Stimulated activated CD8-positive, alpha-beta memory T cell treated with anti-CD3 and anti-CD28 coated beads, Interleukin-15, amount 100 ng/mL, for 24 hours (primary cell): ENCODE results near the gene DNAJC11.
A peak's percentile ranks its signal among the peaks of the same experiment; 100 is the strongest.
"Not testable (repeated sequence)": the region's sequence is repeated elsewhere in the genome, so short reads cannot be mapped to it uniquely, and the experiment has no call there.

Experiments
- DNase-seq: peaks from one replicate; pipeline ENCODE4 v3.0.0-alpha.2; 2020; ENCODE audit warnings: low read depth

The DNAJC11 gene

DNA sequence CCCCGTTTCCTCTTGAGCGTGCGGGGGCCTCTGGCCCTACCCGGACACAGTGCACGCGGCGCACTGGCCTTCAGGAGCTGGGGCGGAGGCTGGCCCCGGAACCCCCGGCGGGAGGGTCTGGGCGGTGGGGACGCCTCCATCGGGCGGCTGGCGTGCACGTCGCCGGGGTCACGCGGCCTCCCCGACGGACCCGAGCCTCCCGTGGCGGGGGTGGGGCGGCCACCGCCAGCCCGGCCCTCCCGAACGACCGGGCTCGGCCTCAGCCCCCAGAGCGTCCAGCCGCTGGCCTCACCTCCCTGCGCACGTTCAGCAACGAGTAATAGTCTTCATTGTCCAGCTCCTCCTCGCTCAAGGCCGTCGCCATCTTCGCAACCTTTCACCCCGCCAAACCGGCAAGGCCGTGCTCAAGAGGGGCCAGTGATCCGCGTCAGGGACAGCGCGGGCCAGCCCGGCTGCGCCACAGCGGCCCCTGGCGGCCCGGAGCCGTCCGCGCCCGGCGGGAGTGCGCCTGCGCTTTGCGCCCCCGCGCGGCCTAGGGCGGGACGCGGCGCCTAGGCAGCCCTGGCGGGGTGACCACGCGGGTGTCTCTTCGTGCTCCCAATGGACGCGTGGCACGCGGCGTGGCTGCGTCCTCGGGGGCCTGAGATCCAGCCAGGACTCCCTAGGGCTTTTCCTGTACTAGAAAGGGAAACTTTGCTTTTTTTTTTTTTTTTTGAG, at the start of gene DNAJC11:
DNAJC11 (minus strand) TSS at position 380 of the 717 bp plus-strand sequence; CDS start at position 364, 16 bp downstream.
- DNase-seq: peak; percentile 90

DNA sequence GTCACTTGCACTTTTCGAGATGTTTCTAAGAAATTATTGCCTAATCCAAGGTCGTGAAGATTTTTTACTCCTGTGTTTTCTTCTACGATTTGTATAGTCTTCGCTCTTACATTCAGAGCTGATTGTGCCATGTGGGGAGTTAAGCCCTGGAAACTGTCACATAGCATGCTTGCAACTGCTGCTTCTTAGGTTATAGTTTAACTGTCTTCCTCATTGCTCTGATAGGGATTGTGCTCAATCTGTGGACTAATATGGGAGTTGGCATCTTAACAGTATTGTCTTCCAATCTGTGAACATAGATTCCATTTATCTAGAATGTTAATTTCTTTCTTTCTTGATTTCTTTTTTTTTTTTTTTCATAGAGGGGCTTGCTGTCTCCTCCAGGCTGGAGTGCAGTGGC, 48.9 kb upstream of the DNAJC11 start:
- DNase-seq: no peak

DNA sequence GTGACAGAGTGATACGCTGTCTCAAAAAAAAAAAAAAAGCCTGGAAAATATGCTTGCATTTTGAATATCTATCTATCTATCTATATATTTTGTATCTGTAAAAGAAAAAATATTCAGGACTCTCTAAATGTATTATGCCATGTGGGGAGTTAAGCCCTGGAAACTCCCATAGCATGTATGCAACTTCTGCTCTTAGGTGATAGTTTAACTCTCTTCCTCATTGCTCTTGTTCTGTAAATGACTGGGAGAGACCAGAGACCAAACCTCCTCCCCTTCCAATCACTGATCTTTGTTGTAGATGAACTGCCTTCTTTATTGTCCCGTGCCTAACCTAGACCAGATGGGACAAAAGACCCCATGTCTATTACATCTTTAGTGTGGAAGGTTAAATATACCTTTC, 46.1 kb upstream of the DNAJC11 start:
- DNase-seq: no peak

DNA sequence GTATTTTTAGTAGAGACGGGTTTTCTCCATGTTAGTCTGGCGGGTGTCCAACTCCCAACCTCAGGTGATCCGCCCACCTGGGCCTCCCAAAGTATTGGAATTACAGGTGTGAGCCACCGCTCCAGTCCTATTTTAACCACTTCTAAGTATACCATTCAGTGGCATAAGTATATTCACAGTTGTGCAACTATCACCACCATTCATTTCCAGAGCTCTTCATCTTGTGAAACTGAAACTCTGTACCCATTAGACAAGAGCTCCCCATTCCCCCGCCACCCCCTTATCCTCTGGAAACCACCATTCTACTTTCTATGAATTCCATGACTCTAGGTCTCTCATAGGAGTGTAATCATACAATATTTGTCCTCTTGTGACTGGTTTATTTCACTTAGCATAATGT, 43.5 kb upstream of the DNAJC11 start:
- no peak for DNase-seq

GRCh38 chr1:6743189-6744101, 41.8 kb upstream of the DNAJC11 start:
- DNase-seq: no peak

DNA sequence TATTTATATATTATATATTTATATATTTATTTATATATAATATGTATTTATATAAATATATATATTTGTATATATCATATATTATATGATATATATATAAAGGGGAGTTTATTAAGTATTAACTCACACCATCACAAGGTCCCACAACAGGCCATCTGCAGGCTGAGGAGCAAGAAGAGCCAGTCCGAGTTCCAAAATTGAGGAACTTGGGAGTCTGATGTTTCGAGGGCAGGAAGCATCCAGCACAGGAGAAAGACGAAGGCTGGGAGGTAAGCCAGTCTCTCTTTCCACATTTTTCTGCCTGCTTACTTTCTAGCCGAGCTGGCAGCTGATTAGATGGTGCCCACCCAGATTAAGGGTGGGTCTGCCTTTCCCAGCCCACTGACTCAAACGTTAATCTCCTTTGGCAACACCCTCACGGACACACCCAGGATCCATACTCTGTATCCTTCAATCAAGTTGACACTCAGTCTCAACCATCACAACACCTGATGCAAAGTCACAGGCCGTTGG, 41.1 kb upstream of the DNAJC11 start:
- DNase-seq: not testable (repeated sequence)

DNA sequence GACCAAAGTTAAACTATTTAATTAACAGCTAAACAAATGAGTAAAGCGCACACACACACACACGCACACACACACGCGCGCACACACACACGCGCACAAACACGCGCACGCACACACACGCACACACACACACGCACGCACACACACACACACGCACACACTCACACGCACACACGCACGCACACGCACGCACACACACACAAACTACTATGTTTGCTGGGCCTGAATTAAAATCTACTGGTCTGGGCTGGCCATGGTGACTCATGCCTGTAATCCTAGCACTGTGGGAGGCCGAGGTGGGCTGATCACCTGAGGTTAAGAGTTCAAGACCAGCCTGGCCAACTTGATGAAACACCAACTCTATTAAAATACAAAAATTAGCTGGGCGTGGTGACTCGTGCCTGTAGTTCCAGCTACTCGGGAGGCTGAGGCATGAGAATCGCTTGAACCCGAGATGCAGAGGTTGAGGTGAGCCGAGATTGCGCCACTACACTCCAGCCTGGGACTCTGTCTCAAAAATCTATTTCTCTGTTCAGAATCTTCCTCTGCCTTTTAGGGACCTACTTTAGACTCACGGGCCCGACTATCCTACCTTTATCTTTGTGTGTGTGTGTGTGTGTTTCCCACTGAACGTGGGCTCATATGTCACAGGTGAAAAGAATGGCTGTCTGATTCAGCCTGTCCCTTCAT, 37.5 kb upstream of the DNAJC11 start:
- DNase-seq: no peak

DNA sequence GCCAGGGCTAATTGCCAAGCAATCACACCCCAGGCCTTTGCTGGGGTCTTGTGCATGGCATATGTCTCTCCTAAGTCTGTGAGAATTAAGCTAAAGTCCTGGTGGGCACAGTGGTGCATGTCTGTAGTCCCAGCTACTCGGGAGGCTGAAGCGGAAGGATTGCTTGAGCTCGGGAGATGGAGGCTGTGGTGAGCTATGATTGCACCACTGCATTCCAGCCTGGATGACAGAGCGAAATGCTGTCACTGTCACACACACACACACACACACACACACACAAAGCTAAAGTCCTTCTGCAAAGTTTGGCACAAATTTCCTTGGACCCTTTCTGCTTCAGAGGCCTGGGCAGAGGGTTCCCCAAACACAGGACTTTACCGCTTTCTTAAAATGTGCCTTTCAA, 31.3 kb upstream of the DNAJC11 start:
- no peak for DNase-seq

- no peak for DNase-seq
These were observed 30.3 kb upstream of the DNAJC11 start for GRCh38 chr1:6731905-6732304.

DNA sequence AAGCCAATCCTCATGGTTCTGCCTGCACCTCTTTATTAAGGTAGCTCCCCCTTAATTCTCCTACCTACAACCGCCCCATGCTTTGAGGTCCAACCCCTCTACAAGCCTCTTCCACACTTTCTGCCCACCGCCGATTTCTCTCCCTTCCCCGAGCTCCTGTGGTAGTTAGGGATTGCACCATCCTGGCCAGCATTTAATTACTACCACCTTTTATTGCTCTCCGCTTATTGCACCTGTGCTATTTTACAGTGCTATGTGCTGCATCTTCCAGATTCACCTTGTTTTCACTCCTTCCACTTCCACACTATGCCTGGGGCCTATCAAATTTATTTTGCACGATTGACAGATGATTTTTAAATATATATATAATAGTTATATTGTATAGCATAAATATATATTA, 29.3 kb upstream of the DNAJC11 start:
- DNase-seq: no peak

DNA sequence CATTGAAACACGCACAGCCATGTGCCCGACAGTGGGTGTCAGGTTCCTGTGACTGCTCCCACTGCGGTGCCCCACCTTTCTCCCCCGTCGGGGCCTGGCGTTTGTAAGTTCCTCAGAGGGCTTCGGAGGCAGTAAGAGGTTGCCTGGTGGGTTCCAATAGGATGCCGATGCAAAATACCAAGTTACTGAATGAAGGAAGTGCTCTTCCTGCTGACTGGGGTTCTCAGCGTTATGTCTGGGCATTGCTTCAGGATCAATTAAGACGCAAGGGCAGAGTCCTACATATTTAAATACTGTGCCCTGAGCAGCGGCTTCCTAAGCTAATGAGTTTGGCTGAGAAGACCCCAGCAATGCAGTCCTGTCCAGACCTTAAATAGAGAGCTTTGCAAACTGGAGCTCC, 28.9 kb upstream of the DNAJC11 start:
- DNase-seq: no peak

GRCh38 chr1:6727535-6727934, 25.9 kb upstream of the DNAJC11 start:
- peak; percentile 37 for DNase-seq

- DNase-seq: no peak
These were observed 24.6 kb upstream of the DNAJC11 start for GRCh38 chr1:6726253-6726652.

GRCh38 chr1:6724517-6725141, 23.0 kb upstream of the DNAJC11 start:
- DNase-seq: no peak

DNA sequence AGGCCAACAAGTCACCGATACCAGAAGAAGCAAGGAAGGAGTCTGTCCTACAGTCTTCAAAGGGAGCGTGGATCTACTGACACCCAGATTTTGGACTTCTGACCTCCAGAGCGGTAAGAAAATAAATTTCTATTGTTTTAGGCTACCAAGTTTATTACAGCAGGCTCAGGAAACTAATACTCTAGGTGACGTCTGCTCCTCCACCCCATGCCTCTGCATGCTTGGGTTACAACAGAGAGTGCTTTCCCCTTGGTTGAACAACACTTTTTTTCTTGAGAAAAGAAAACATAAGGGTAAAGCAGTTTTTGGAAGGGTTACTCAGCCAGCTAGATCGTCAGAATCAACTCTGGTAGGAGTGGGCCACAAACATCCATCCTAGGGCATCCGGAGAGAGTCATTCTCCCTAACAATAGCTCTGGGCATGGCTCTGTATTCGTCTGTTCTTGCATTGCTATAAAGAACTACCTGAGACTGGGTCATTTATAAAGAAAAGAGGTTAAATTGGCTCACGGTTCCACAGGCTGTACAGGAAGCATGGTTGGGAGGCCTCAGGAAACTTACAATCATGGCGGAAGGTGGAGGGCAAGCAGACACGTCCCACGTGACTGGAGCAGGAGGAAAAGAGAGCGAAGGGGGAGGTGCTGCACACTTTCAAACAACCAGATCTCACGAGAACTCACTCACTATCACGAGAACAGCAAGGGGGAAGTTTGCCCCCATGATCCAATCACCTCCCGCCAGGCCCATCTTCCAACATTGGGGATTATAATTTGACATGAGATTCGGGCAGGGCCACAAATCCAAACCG, 22.2 kb upstream of the DNAJC11 start:
- no peak for DNase-seq

DNA sequence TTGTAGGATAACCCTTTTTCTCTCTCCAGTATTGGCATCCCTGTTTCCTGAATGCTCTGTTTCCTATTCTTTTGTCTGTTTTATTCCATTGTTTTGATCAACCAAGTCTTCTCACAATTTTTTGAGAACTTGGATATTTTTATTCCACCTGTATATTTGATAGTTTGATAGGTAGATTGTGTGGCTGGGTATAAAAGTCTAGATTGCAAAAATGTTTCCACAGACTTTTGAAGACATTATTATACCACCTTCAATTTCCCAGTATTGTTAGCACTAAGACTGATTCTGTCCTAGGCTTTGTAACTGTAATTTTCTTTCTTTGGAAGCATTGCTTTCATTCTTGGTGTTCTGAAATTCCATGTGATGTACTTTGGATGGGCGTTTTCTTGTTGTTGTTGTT, 9.6 kb upstream of the DNAJC11 start:
- no peak for DNase-seq

- DNase-seq: no peak
These were observed 3.1 kb upstream of the DNAJC11 start for GRCh38 chr1:6704746-6705145.

DNA sequence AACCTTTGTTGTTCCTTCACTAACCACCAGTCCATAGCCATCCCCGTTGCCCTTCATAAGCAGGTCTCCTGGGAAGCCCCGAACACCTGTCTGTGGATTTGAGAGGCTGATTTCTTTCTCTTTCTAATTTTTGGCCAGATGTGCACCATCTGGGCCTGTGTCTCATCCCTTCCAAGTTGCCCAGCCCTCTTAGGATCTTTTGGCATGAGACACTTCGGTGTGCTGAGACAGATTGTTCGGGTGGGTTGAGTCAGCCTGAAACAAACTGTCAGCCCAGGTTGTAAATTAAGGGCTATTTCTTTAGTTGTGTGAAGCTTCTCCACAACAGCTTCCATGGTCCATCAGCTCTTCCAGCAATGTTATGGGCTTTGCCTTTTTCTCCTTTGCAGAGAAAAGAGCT, 1.4 kb upstream of the DNAJC11 start:
- DNase-seq: no peak

DNA sequence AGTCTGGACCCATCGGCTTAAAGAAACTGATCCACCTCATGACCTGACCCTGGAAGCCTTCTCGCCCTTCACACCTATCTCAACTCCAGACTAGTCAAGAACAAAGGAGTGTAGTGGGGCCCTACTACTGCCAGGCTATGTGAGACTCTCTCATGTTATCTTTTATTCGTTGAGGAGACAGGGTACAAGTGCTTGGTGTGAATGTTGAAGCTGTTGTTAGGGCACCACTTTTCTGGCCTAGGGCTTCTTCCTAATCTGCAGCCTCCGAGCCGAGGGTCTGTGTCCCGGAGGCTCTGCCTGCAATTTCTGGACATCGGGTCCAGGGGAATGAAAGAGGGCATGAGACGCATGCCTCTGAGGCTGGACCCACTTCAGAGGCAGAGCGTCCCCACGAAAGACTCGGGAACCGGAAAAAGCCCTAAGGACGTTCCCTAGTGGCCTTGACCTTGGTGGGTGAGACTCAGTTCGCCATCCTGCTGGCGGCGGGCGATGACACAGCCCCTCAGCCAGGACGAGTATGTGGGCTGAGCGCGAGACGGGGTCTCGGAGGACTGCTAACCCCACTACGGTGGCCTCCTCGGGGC, 671 bp downstream of the DNAJC11 start:
- DNase-seq: no peak

GRCh38 chr1:6699915-6700314, 1.7 kb downstream of the DNAJC11 start:
- DNase-seq: not testable (repeated sequence)

GRCh38 chr1:6695868-6696267, 5.7 kb downstream of the DNAJC11 start:
- DNase-seq: no peak
